Stimulated activated CD4-positive, alpha-beta T cell treated with anti-CD3 and anti-CD28 coated beads, Interleukin-1b, Interleukin-23, amount 100 ng/mL, for 4 hours (primary cell): ENCODE results near the gene BTK.
A peak's percentile ranks its signal among the peaks of the same experiment; 100 is the strongest.

ENCODE experiments used
- DNase-seq, 2 donors: peaks; one replicate each; pipeline ENCODE4 v3.0.0-alpha.2; 2020; ENCODE audit warnings: low read depth in 2 of 2

The BTK gene

DNA sequence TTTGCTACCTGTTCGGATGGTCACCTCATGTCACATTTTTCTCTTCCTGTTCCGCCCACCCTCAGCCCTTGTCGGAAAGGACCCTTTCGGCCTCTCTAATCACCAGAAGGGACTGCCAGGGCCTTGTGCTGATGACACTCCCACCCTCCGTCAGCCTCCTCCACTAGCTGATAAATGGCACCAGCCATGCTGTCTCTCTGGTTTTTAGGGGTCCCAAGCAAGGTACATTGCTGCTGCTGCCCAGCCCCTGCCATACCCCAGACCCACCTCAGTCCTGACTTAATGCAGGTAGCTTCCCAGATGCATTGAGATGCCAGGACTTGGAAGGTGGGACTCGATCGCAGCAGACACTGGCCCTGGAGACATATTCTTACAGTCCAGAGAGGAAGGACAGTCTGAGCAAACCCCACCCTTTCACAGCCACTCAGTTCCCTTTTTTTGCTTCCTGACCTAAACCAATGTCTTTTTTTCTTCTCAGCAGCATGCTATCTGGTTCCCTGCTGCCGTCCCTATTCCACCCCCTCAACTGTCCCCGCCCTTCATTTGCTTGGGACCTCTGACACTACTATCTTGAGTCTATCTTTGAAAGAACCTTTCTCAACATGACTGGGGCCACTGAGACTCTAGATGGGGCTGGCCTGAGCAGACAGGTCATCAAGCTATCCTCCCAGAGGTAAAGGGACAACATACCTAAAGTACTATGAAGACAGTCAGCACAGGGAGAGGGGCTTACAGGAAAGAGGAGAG is at the start of gene BTK:
Gene BTK (minus strand): TSS at position 397 of the 747 bp plus-strand sequence. CDS start 10,907 bp downstream, outside the sequence.
- DNase-seq: no peak

GRCh38 chrX:101430457-101431078 is 44.6 kb upstream of the BTK start:
- no peak for DNase-seq

- no peak for DNase-seq
Measured at GRCh38 chrX:101429934-101430333, 43.9 kb upstream of the BTK start.

- no peak for DNase-seq
Measured at GRCh38 chrX:101427954-101428353, 42.0 kb upstream of the BTK start.

DNA sequence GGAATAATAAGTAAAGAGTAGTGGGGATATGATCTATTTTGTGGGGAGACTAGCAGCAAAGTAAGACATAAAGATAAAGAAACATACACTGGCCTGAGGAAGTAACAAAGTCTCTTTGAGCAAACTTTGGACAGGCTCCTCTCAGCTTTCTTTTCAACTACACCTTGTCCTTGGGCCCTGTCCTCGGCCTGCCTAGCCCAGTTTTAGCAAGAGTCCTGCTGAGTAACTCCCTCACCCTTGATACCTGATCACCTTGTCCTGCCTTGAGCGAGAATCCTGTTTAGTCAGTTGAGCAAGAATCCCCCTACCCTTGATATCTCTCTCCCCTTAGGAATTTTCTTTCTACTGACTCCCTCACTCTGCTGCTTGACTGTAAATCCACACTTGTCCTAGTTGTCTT is 33.5 kb upstream of the BTK start:
- DNase-seq: no peak

DNA sequence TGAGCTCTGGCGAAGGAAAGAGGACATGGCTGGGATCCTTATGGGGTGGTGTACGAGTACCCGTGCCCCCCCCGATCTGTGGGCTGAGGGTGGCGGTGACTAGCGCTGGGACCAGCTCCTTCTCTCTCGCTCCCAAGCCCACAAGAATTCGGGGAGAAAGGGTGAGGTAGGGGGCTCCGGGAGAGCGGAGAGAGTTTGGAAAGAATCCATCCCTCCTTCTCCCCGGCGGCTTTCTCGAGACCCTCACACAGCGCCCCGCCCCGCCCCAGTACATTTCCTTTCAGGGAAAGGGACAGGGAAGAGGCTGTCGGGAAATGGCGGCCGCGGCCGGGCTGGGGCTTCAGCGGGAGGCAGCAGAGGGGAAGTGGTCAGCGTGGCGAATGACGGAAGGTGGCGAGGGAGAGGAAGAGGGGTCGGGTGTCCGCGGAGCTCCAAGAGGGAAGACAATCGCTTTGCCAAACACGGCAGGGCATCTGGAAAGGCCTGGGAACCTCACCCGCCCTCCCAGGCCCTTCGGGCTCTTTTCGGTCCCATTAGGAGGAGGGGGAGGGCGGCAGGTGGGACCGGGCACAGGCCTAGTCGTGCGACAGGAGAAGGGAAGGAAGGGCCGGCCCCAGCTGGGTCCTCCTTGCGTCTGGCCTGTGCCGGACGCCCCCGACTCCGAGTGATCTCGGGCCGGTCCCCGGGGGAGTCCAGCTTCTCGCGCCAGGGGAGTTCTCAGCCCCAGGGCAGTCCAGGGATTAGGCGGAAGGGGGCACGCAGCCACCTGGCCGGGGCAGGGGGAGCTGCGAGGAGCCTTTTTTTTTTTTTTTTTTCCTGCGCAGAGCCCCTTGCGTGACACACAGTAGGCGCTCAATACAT is 32.2 kb upstream of the BTK start:
- DNase-seq: peak in 1 of 2 donors; percentile 37

DNA sequence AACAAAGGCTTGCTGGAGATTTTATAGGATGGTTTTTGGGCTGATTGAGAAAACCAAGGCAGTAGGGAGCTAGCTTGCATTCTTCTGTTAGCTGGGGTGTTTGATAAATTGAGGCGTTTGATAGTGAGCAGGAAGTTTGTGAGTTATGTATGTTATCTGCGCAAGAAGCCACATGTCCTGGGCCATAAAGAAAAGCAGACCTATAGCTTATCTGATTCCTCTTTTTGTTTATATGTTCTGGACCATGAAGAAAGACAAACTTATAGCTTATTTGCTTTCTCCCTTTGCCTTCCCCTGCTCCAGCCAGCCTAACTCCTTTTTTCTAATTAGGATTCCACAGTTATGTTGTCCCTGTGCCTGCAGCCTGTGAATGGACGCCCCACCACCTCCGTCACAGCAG is 31.2 kb upstream of the BTK start:
- DNase-seq: no peak

- no peak for DNase-seq
Measured at GRCh38 chrX:101416691-101417090, 30.7 kb upstream of the BTK start.

- DNase-seq: peak in 1 of 2 donors; percentile 30
Measured at GRCh38 chrX:101415180-101416145, 29.5 kb upstream of the BTK start.

GRCh38 chrX:101411984-101412383 is 26.0 kb upstream of the BTK start:
- no peak for DNase-seq

DNA sequence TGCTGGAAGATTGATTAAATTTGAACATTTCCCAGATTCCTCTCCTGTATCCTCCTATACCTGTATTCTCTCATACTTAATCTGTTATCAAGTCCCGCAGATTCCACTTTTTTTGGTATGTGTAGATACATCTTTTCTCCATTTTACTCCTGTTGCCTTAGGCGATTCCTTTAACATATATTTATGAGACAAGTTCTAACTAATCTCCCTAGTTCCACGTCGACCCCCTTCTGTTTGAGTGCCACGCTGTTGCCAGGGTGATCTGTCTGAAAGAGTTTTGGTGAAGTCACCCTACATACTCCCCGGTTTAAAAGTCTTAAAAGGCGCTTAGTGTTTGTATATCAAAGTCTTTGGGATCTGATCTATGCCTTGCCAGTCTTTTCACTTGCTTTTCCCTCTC is 24.5 kb upstream of the BTK start:
- no peak for DNase-seq

DNA sequence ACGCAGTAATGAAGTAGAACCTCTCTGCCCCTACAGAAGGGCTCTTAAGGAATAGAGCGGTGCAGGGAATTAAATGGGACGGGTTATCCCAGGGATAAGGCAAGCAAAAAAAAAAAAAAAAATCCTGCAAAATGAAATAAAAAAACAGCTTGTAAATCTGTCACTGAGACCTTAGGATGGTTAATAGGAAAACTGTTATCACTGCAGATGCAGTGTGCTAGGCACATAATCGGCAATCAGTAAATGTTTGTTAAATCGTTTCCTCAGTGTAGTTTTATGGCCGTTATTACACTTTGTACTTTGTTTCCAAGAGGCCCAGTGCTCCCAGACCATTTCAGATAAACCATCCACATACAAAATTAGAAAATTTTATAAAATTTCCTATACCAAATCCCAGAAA is 23.1 kb upstream of the BTK start:
- no peak for DNase-seq

DNA sequence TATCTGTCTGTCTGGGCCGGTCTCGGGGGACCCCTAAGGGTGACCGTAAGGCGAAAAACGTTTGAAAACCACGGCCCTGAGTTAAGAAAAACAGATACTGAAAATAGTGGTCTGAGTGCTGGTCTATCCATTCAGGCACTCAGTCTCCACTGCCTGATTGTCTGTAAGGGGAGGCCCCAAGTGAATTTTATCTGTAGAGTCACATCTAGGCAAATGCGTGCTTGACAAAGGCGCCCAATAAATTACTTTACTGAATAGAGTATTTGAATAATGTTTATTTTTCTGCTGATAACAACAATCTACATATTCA is 22.5 kb upstream of the BTK start:
- no peak for DNase-seq

DNA sequence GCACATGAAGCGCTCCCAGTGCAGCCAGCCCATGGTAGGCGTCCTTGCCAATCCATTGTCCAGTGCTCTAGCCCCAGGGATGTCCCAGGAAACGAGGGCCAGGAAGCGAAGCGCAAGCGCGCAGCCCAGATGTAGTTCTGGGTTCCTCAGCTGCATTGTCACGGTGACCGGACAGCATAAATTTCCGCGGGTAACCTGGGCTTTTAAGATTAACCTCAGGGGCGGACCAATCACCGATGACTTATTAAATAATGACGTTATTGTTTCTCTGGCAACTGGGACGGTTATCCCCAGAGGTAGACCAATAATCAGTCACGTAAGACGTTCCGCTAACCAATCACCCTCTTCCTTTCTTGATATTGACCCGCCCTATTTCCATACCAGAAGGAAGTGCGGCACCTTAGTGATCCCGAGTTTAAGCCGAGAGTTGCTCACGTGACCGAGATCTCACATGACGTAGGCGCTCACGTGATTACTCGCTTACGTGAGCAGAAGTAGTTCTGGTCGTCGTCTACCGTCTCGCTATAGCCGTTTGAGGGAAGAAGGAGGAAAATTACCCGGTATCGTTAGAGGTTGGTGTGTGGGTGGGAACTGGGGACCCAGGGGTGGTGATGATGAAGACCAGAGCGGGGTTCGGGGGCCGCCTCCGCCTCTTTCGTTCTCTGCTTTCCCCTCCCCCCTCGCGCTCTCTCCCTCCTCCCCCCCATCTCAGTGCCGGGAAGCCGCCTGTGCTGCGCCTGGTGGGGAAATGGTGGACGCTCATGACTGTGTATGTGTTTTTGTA is 21.9 kb upstream of the BTK start, which contains the start of the genes GLA and HNRNPH2:
Gene GLA (minus strand): TSS at position 178 of the 784 bp plus-strand sequence. CDS start 22 bp downstream, at position 156.
Gene HNRNPH2 (plus strand): TSS at position 475 of the 784 bp plus-strand sequence. CDS start 3,767 bp downstream, outside the sequence.
- DNase-seq: peak; percentile 66 to 74

DNA sequence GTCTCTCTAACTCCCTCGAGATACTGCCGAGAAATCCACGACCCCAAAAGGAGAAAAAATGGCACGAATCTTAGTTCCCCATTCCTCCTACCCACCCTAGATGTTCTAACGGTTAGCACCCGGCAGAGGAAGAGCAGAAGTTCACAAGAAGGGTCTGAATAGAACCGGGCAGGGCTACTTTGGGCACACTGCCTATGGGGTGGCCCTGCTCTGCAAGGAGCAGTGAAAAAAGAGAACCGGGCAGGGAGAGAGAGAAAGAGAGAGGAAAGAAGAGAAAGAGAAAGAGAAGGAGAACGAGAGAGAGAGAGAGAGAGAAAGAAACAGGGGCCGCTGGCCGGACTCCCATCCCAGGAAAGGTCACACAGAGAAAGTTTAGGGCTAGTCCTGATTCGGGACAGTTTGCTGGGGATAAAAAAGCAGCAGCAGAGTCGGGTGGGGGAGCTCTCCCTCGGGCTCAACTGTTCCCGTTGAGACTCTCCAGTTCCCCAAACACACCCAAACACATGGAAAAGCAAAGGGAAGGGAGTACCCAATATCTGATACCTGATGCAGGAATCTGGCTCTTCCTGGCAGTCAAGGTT is 21.3 kb upstream of the BTK start:
- no peak for DNase-seq

- no peak for DNase-seq
Measured at GRCh38 chrX:101399825-101400224, 13.8 kb upstream of the BTK start.

GRCh38 chrX:101398694-101399093 is 12.7 kb upstream of the BTK start:
- DNase-seq: no peak

DNA sequence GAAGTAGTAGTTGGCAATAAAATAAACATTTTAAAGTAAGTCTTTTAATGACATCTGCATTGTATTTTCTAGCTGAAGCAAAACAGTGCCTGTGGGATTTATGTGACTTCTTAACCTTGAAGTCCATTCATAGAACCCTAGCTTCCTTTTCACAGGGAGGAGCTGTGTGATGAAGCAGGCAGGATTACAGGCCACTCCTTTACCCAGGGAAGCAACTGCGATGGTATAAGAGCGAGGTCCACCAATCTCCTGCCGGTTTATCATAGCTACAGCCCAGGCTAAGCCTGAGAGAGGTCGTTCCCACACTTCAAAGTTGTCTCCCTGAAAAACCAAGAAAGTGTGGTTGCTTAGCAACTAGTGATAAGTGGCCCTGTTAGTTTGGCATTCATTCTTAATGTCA is 11.8 kb upstream of the BTK start:
- DNase-seq: no peak

- DNase-seq: no peak
Measured at GRCh38 chrX:101395789-101396188, 9.8 kb upstream of the BTK start.

- DNase-seq: no peak
Measured at GRCh38 chrX:101394372-101394771, 8.4 kb upstream of the BTK start.
